Measurements from ENCODE around the gene DCAF5. TPM values are rescaled to one million over a fixed set of nuclear protein-coding genes. Genes with fewer than 3 reads are reported as not detected.

The DCAF5 gene
- total RNA-seq, 2 experiments from 2014 or later = 39.9 to 45.4 TPM

DNA sequence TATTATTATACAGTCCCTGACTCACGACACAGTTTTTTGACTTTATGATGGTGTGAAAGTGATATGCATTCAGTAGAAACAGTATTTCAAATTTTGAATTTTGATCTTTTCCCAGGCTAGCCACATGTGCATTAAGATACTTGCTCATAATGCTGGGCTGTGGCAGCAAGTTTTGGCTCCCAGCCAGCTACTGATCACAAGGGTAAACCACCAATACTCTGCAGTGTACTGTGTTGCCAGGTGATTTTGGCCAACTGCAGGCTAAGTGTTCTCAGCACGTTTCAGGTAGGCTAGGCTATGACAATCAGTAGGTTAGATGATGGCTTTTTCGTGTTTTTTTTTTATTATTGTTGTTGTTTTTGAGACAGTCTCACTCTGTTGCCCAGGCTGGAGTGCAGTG is 104.5 kb downstream of the DCAF5 start:
- CTCF ChIA-PET = interaction anchor here (0.8 to 1.6 kb wide), 2 partner anchors 21 to 59 kb away, joined by 3 read pairs; no protein-coding TSS in a partner anchor
- ATAC-seq (no peak), DNase-seq (no peak)
- H3K9me3 Mint-ChIP-seq (ENCODE audit: low read depth) = no peaks in the 10 kb centered on the region
- no peak overlapping the region for H3K4me3 Mint-ChIP-seq
- H3K4me1 Mint-ChIP-seq = no peaks in the 10 kb centered on the region
- H3K27me3 Mint-ChIP-seq = peaks cover 3% of the 10 kb centered on the region
- H3K27ac Mint-ChIP-seq = no peak overlapping the region
- peaks cover 5% of the 10 kb centered on the region for H3K36me3 Mint-ChIP-seq

DNA sequence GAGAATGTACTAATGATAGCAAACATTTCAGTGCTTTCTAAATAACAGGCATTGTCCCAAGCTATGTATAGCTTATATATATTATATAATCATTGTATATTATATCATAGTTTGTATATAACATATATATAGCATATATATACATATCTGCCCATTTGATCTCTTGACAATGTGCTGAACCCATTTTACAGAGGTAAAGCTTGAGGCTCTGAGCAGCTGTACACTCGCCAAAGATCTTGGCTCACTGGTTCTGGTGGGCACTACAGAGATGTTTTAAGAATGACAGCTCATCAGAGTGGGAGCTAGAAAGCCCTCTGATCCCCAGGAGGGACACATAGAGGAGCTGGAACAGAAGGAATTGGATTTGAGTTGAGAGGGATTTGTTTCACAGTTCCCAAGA is 105.7 kb downstream of the DCAF5 start:
- no peak for DNase-seq
- Mint-ChIP-seq H3K4me1 (no peaks in the 10 kb centered on the region), H3K27ac (no peak overlapping the region), H3K4me3 (no peak overlapping the region), H3K27me3 (peaks cover 15% of the 10 kb centered on the region), H3K36me3 (peaks cover 2% of the 10 kb centered on the region), H3K9me3 (ENCODE audit: low read depth) (no peaks in the 10 kb centered on the region)
- CTCF ChIA-PET = no interaction called here
- no peak for ATAC-seq

DNA sequence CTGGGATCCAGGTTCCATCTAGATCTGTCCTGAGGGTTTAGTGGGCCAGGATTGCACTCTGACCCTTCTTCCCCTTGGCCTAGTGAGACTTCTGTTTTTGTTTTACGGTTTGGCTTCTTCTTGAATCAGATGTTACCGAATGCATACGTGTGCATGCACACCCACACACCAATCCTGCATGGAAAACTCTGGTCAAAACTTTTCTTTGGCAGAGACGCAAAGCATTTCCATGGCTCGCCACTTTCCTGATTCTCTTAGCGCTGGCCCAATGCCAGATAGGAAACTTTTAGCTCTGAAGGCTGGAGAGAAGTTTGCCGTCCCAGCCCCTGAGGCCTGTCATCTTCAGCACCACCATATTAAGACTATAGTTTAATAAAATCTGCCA is 106.5 kb downstream of the DCAF5 start:
- CTCF ChIA-PET = interaction anchor here (0.6 to 0.9 kb wide), 2 partner anchors 11 to 43 kb away, joined by 3 read pairs; no protein-coding TSS in a partner anchor
- H3K4me3 Mint-ChIP-seq = no peak overlapping the region
- H3K4me1 Mint-ChIP-seq = no peaks in the 10 kb centered on the region
- H3K27me3 Mint-ChIP-seq = peaks cover 23% of the 10 kb centered on the region
- H3K9me3 Mint-ChIP-seq (ENCODE audit: low read depth) = no peaks in the 10 kb centered on the region
- ATAC-seq = no peak
- no peaks in the 10 kb centered on the region for H3K36me3 Mint-ChIP-seq
- DNase-seq = no peak
- no peak overlapping the region for H3K27ac Mint-ChIP-seq

DNA sequence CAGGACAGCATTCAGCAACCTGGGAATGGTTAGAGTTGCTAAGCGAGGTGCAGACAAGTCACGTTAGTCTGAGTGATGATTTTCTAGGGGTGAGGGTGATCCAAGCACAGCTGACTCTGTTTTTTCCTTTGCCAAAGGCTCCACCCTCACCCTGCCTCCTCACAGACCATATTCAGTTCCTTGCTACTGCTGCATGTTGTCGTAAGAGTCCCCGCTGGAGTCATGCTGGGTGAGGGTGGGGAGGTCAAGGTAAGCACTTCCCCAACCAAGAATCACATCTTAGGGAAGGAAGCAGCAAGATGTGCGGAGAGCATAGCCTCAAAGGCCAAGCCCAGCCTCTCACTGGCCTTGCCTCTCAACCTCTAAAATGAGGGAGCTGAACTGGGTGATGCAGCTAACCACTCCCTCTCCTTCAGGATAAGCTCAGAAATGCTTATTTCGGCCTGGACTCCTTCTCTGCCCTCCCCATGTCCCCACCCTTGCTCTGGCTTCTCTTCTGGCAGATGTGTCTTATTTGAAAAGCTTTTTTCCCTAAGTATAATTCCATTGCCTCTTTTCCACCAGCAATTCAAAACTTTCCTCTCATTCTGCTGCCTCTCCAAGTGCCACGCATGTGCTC is 107.0 kb downstream of the DCAF5 start:
- H3K36me3 Mint-ChIP-seq = no peaks in the 10 kb centered on the region
- H3K4me1 Mint-ChIP-seq = no peaks in the 10 kb centered on the region
- no peak for DNase-seq
- no peaks in the 10 kb centered on the region for H3K9me3 Mint-ChIP-seq (ENCODE audit: low read depth)
- H3K27ac Mint-ChIP-seq = no peak overlapping the region
- CTCF ChIA-PET = interaction anchor here (0.6 to 0.9 kb wide), 2 partner anchors 10 to 44 kb away, joined by 3 read pairs; no protein-coding TSS in a partner anchor
- no peak overlapping the region for H3K4me3 Mint-ChIP-seq
- H3K27me3 Mint-ChIP-seq = peaks cover 28% of the 10 kb centered on the region
- no peak for ATAC-seq

DNA sequence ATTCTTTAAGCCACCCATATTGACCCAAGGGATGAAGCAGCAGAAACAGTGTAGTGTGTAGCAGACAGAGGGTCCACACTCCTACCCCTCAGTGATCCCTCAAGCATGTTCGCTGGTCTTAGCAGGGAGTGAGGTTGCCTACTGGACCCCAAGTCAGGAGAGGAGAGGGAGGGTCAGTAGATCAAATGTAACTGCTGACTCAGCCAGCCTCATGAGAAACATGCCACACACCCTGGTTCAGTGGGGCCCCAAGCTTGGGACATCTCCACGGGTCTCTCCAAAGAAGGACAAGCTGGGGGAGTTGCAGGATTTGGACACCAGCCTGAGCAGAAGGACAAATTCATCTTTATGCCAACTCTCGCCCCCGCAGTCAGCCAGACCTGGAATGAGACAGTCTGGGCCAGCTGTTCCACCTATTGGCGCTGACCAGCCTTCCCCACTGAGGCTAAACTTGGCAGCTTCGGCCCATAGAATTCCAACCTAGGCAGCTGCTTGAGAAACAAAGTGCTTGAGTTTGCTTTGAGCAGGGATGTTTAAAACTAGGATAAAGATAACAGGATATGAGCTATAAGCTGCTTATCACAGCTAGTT is 107.9 kb downstream of the DCAF5 start:
- no peak overlapping the region for H3K4me3 Mint-ChIP-seq
- H3K9me3 Mint-ChIP-seq (ENCODE audit: low read depth) = no peaks in the 10 kb centered on the region
- DNase-seq (no peak), ATAC-seq (no peak)
- H3K4me1 Mint-ChIP-seq = no peaks in the 10 kb centered on the region
- H3K27ac Mint-ChIP-seq = no peak overlapping the region
- H3K27me3 Mint-ChIP-seq = peaks cover 34% of the 10 kb centered on the region
- CTCF ChIA-PET = no interaction called here
- no peaks in the 10 kb centered on the region for H3K36me3 Mint-ChIP-seq

DNA sequence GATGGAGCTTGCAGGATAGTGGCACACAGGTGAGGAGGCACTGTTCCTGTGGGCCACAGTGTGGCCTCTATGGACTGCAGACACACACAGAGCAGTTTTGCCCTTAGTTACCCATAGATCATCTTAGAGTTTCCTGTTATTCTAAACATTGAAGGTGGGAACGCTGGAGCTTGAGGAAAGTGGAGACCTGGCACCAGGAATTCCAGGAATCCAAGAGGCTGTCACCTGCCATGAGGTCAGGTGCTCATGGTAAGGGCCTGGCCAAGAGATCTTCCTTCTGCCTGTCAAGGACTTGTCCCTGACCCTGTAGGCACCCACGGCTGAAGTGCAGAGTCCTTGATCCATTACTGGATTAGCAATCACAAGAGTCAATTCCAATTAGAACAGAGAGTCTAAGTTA is 108.6 kb downstream of the DCAF5 start:
- no peak overlapping the region for H3K4me3 Mint-ChIP-seq
- DNase-seq = no peak
- ATAC-seq = no peak
- H3K27ac Mint-ChIP-seq = no peak overlapping the region
- H3K9me3 Mint-ChIP-seq (ENCODE audit: low read depth) = no peaks in the 10 kb centered on the region
- H3K4me1 Mint-ChIP-seq = no peaks in the 10 kb centered on the region
- peaks cover 39% of the 10 kb centered on the region for H3K27me3 Mint-ChIP-seq
- H3K36me3 Mint-ChIP-seq = no peaks in the 10 kb centered on the region
- CTCF ChIA-PET = no interaction called here

DNA sequence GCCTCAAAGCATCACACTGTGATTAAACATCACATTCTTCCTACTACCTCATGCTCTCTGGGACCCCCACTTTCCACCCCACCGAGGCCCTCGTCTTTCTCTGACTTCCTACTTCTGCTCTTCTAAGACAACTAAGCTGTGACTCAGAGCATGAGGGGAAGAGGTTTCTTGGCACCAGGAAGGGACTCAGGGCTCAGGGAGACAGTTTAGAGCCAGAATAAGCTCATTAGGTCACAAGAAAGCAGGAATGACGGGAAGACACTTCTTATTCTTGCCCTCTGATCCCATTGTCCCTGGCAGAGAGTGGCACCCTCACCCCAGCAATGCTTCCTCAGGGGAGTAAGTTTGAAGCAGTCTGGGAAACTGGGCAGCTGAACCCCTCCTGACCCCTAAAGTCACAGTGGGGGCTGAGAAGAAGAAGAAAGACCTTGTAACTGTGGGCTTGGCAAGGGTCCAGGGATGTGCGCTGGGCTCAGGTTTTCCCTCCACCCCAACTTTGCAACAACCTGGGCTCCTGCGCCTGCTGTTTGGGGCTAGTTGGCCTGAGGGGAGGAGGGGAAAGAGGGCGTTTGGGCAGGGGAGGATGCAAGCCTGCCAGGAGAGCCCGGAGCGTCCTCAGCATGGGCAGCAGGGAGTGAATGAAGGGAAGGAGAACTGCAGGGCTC is 109.2 kb downstream of the DCAF5 start:
- Mint-ChIP-seq H3K9me3 (ENCODE audit: low read depth) (no peaks in the 10 kb centered on the region), H3K27me3 (peaks cover 45% of the 10 kb centered on the region), H3K4me3 (no peak overlapping the region), H3K36me3 (no peaks in the 10 kb centered on the region), H3K4me1 (no peaks in the 10 kb centered on the region), H3K27ac (no peak overlapping the region)
- ATAC-seq = no peak
- CTCF ChIA-PET = interaction anchor here (0.8 kb wide), 1 partner anchor 32 kb away, joined by 3 read pairs; no protein-coding TSS in a partner anchor
- no peak for DNase-seq

DNA sequence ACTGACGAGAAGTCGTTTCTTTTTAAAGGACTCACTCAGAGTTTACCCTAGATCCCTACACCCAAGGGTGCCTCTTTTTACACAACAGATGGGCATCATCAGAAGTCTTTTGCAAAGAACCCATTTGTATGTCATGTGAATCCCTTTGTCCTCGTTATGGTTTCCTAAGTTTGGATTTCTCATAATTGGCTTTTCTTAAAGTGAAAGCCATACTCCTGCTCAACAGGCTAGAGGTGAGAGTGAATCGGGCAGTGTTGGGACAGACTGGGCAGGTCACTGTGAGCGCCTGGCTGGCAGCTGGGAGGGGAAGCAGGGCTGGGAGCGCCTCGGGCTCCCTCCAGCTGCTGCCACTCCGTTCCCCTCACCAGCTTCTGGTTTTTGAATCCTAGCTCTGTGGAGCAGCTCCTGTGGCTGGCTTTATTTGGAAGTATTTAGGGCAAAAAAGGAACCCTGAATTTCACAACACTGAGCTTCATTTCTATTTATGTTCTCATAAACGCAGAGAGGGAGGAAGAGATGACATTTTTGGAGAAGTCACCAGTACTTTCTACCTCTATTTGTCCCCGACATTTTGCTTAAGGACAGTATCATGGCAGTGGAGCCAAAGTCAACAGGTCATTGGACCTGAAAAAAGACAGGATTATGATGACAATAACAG is 110.0 kb downstream of the DCAF5 start:
- Mint-ChIP-seq H3K9me3 (ENCODE audit: low read depth) (no peaks in the 10 kb centered on the region), H3K4me3 (no peak overlapping the region), H3K27ac (no peak overlapping the region), H3K36me3 (no peaks in the 10 kb centered on the region), H3K4me1 (no peaks in the 10 kb centered on the region), H3K27me3 (peaks cover 48% of the 10 kb centered on the region)
- DNase-seq (no peak), ATAC-seq (no peak)
- CTCF ChIA-PET = no interaction called here

DNA sequence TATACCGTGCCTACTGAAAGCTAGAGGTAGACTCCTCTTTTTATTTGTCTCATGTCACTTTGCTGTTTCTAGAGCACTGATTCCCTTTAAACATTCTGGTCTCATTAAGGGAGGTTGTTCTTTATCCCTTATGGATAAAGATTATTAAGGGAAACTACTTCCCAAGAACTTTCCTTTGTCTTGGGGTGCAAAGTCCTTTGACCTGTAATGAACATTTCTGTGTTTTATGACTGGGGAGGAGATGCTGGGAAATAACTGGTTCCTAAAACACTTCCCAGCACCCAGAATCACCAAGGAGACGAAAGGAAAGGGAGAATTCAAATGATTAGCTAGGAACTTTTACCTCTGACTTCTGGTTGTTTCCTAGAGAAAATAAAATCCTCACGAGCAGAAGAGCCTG is 110.6 kb downstream of the DCAF5 start:
- CTCF ChIA-PET = interaction anchor here (1.0 kb wide), 1 partner anchor 30 kb away, joined by 3 read pairs; no protein-coding TSS in a partner anchor
- H3K27me3 Mint-ChIP-seq = peaks cover 48% of the 10 kb centered on the region
- H3K9me3 Mint-ChIP-seq (ENCODE audit: low read depth) = no peaks in the 10 kb centered on the region
- no peaks in the 10 kb centered on the region for H3K4me1 Mint-ChIP-seq
- no peak overlapping the region for H3K4me3 Mint-ChIP-seq
- no peaks in the 10 kb centered on the region for H3K36me3 Mint-ChIP-seq
- DNase-seq = no peak
- no peak overlapping the region for H3K27ac Mint-ChIP-seq
- ATAC-seq = no peak

DNA sequence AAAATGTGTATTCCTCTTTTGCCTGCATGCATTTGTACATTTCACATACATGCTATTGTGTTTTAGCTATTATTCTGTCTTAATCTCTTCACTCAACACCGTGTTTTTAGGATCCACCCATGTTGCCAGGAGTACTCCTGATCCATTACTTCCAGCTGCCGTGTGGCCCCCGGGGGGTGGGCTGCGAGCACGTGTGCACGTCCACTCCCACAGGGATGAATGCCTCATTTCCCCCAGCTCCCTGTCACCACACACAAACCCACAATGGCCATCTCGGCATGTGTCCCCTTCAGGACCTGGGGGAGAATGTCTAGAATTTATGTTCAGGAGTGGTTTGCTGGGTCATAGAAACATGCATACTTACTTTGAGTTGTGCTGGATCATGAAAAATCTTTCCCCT is 111.1 kb downstream of the DCAF5 start:
- Mint-ChIP-seq H3K27me3 (peaks cover 50% of the 10 kb centered on the region), H3K27ac (no peak overlapping the region), H3K4me1 (no peaks in the 10 kb centered on the region), H3K4me3 (no peak overlapping the region), H3K36me3 (no peaks in the 10 kb centered on the region), H3K9me3 (ENCODE audit: low read depth) (no peaks in the 10 kb centered on the region)
- DNase-seq (no peak), ATAC-seq (no peak)
- CTCF ChIA-PET = interaction anchor here (1.0 kb wide), 1 partner anchor 29 kb away, joined by 3 read pairs; no protein-coding TSS in a partner anchor

DNA sequence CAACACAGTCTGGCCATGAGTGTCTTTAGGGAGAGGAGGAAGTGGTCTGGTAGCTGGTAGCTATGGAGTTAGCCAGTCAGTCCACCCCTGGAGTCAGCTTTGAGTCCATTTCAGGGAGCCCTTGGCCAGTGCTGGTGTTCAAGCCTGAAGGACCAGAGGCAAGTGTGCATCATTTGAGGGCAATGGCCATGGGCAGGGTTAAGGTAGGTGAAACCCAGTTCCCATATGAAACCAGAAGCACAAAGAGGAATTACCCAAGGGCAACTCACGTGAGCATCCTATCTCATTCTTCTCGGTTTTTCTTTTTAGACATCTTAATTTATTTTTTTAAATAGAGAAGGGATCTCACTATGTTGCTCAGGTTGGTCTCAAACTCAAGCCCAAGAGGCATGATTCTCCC is 112.6 kb downstream of the DCAF5 start:
- Mint-ChIP-seq H3K36me3 (no peaks in the 10 kb centered on the region), H3K27me3 (peaks cover 57% of the 10 kb centered on the region), H3K4me3 (no peak overlapping the region), H3K4me1 (no peaks in the 10 kb centered on the region), H3K27ac (no peak overlapping the region), H3K9me3 (ENCODE audit: low read depth) (no peaks in the 10 kb centered on the region)
- DNase-seq (no peak), ATAC-seq (no peak)
- CTCF ChIA-PET = no interaction called here

DNA sequence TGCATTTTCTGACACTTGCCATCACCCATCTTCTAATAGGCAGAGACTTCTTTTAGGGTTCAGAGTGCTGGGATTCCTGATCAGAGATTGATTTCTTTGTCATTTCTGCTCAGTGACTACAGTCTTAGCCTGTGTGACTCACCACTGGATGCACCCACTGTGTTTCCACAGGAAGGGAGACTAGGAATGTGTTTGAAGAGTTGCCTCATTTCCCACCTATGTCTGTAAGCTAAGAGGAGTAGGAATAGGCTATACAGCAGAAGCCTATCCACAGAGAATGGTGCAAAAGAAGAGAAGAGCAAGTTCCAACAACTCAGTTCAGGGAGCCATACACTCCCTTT is 113.7 kb downstream of the DCAF5 start:
- no peak for DNase-seq
- no peak overlapping the region for H3K27ac Mint-ChIP-seq
- H3K9me3 Mint-ChIP-seq (ENCODE audit: low read depth) = no peaks in the 10 kb centered on the region
- CTCF ChIA-PET = interaction anchor here (1.3 kb wide), 1 partner anchor 128 kb away, joined by 3 read pairs; no protein-coding TSS in a partner anchor
- peaks cover 3% of the 10 kb centered on the region for H3K4me1 Mint-ChIP-seq
- H3K36me3 Mint-ChIP-seq = no peaks in the 10 kb centered on the region
- no peak for ATAC-seq
- no peak overlapping the region for H3K4me3 Mint-ChIP-seq
- H3K27me3 Mint-ChIP-seq = peaks cover 64% of the 10 kb centered on the region

DNA sequence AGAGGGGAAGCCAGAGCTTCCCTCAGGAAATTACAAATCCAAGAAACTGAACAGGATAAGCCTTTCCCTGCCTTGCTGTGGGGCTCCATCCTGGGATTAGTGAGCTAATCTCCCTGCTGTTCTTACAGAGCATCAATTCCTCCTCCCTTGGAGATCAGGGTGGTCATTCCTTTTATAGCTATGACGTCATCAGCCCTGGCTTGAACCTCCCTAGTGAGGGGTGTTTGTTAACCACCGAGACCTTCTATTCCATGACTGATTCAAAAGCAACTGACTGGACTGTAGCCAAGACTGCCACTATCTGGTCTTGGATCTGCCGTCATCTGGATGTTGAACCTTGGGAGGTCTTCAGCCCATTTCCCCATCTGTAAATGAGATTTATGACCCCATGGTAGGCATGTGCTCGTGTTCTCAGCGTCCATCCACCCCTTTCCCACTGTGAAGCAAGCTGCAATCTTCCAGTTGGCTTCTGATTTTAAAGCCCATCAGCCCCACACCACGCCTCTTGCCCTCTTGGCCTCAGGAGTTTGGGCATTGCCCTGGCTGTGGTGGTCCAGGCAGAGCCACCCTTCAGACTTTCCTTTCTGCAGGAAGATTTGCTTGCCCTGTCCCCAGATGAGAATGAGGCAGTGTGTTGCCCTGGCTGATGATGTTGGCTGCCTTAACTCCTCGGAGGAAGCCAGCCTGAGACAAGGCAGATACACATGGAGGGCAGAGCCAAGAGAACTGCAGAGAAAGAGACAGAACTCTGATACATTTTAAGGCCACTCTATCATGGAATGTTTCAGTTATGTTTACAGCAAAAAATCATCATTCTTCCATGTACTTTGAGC is 114.2 kb downstream of the DCAF5 start:
- Mint-ChIP-seq H3K27me3 (peaks cover 66% of the 10 kb centered on the region), H3K4me3 (no peak overlapping the region), H3K9me3 (ENCODE audit: low read depth) (no peaks in the 10 kb centered on the region), H3K27ac (no peak overlapping the region), H3K36me3 (no peaks in the 10 kb centered on the region), H3K4me1 (peaks cover 7% of the 10 kb centered on the region)
- CTCF ChIA-PET = interaction anchor here (1.3 kb wide), 1 partner anchor 128 kb away, joined by 3 read pairs; no protein-coding TSS in a partner anchor
- ATAC-seq (no peak), DNase-seq (no peak)

All from activated CD8-positive, alpha-beta memory T cell treated with anti-CD3 and anti-CD28 coated beads, Interleukin-2, amount 10 ng/mL, durations not matched to agents 7 days and 5 days (primary cell).